HepG2 (cell line): Measurements from ENCODE around the gene TCF7L2. TPM values are rescaled to one million over a fixed set of nuclear protein-coding genes. Genes with fewer than 3 reads are reported as not detected.
A peak's percentile ranks its signal among the peaks of the same experiment; 100 is the strongest.

ENCODE experiments used
- ATAC-seq: fragments of 200-7000 bp; cut with Tn5 transposase; 3 replicates; pipeline ENCODE4 v1.9.1; 2020; ENCODE audit warnings: mild to moderate bottlenecking, moderate library complexity
- BruUV-seq: library from RNA; stranded (reverse); fragments of 400-500 nt; replicated peaks from 2 replicates; lab custom pipeline; 2021; lab: Mats Ljungman, UMichigan
- CTCF ChIA-PET: fragments of 300-600 bp; formaldehyde crosslinking; extraction: SDS; loops from one replicate; lab custom pipeline; 2021; ENCODE audit warnings: low total read pairs, inconsistent platforms, low intra/inter-chr PET ratio; lab: Yijun Ruan, JAX
- POLR2A ChIA-PET: fragments of 350-600 bp; sonication (Branson Sonifier 250); formaldehyde crosslinking; loops from one replicate; lab custom pipeline; 2020; ENCODE audit warnings: antibody characterized with exemption, inconsistent platforms; lab: Yijun Ruan, JAX
- DNase-seq: peaks from one replicate; pipeline ENCODE4 v3.0.0-alpha.2; 2015; ENCODE audit warnings: low spot score
- FAIRE-seq: peaks from 3 replicates; lab custom pipeline; 2011; peaks lifted over from hg19 to GRCh38; lab: Jason Lieb, UNC
- H2AFZ ChIP-seq: one replicate; pipeline ENCODE4 v1.6.1; 2011; ENCODE audit warnings: low read length, inconsistent platforms
- H3K27ac ChIP-seq: fragments of 300-600 bp; 3 replicates; pipeline ENCODE4 v1.8.0; 2011; ENCODE audit warnings: mixed run types, mild to moderate bottlenecking, mixed read lengths, low read length, inconsistent platforms; ENCODE audit not compliant: insufficient read depth; ENCODE audit errors: extremely low read length
- H3K27me3 ChIP-seq, 2 experiments: fragments of 200-600 bp in 1 of 2; 2 replicates in 1 of 2; 3 replicates in 1 of 2; pipeline versions ENCODE4 v1.6.0 to v1.8.0; 2011; ENCODE audit warnings: low read length in 2 of 2, mild to moderate bottlenecking in 2 of 2, moderate library complexity in 2 of 2, inconsistent platforms in 1 of 2; ENCODE audit not compliant: insufficient read depth in 2 of 2, control insufficient read depth in 1 of 2
- H3K36me3 ChIP-seq, 2 experiments: fragments of 200-600 bp in 1 of 2; replicated peaks in 1 of 2; 2 replicates in 1 of 2; 3 replicates in 1 of 2; pipeline versions ENCODE4 v1.5.1 to v1.8.0; 2011; ENCODE audit warnings: low read length in 2 of 2, inconsistent platforms in 1 of 2; ENCODE audit not compliant: insufficient read depth in 2 of 2, control insufficient read depth in 1 of 2
- H3K4me1 ChIP-seq: 2 replicates; pipeline ENCODE4 v1.5.1; 2012; ENCODE audit warnings: low read length, inconsistent platforms; ENCODE audit not compliant: insufficient read depth
- H3K4me2 ChIP-seq: 2 replicates; pipeline ENCODE4 v1.6.0; 2011; ENCODE audit warnings: low read depth, low read length, inconsistent platforms
- H3K4me3 ChIP-seq, 3 experiments: fragments of 200-600 bp in 1 of 3; sonication (generic), shearing (Covaris generic) in 1 of 3; replicated peaks in 1 of 3; 2 replicates each; pipeline ENCODE4 v1.5.1; 2011 to 2016; ENCODE audit warnings: low read length in 3 of 3, inconsistent platforms in 2 of 3, low read depth in 2 of 3, mild to moderate bottlenecking in 2 of 3, control low read depth in 1 of 3, mixed read lengths in 1 of 3; ENCODE audit not compliant: insufficient read depth in 1 of 3
- H3K79me2 ChIP-seq: one replicate; pipeline ENCODE4 v1.6.1; 2011; ENCODE audit warnings: low read length, inconsistent platforms; ENCODE audit not compliant: insufficient read depth
- H3K9ac ChIP-seq: 2 replicates; pipeline ENCODE4 v1.6.0; 2011; ENCODE audit warnings: mild to moderate bottlenecking, low read depth, low read length, inconsistent platforms; ENCODE audit not compliant: insufficient read depth
- H3K9me3 ChIP-seq: 2 replicates; pipeline ENCODE4 v1.5.1; 2012; ENCODE audit warnings: mild to moderate bottlenecking, low read length
- H4K20me1 ChIP-seq: 2 replicates; pipeline ENCODE4 v1.6.0; 2011; ENCODE audit warnings: inconsistent platforms, mild to moderate bottlenecking, low read length, moderate library complexity; ENCODE audit not compliant: insufficient read depth
- ARID4A ChIP-seq: sonication (generic); formaldehyde crosslinking; IDR thresholded peaks from 2 replicates; pipeline ENCODE4 v1.5.0; 2020; ENCODE audit warnings: mild to moderate bottlenecking, missing genetic modification reagents, borderline replicate concordance
- CHD2 ChIP-seq: IDR thresholded peaks from 2 replicates; pipeline ENCODE4 v1.6.1; 2011; ENCODE audit warnings: low read depth, low read length, improper control_type of control experiment
- ELK4 ChIP-seq: sonication (generic); formaldehyde crosslinking; IDR thresholded peaks from 2 replicates; pipeline ENCODE4 v1.9.0; 2021; ENCODE audit warnings: missing genetic modification reagents, borderline replicate concordance
- HINFP ChIP-seq: sonication (generic); formaldehyde crosslinking; IDR thresholded peaks from 2 replicates; pipeline ENCODE4 v1.4.0; 2020; ENCODE audit warnings: low read depth, mild to moderate bottlenecking, missing genetic modification reagents
- KDM6A ChIP-seq: IDR thresholded peaks from 2 replicates; pipeline ENCODE4 v1.6.1; 2016; ENCODE audit warnings: low read depth
- PBX2 ChIP-seq: IDR thresholded peaks from 2 replicates; pipeline ENCODE4 v1.6.1; 2016; ENCODE audit warnings: control low read depth
- RAD51 ChIP-seq: fragments of 450-650 bp; IDR thresholded peaks from 2 replicates; pipeline ENCODE4 v1.6.1; 2016; ENCODE audit warnings: borderline replicate concordance
- RELA ChIP-seq: sonication (generic); formaldehyde crosslinking; IDR thresholded peaks from 2 replicates; pipeline ENCODE4 v1.4.0; 2020; ENCODE audit warnings: missing genetic modification reagents
- ZBTB20 ChIP-seq: sonication (generic); formaldehyde crosslinking; IDR thresholded peaks from 2 replicates; pipeline ENCODE4 v1.8.1; 2023; ENCODE audit warnings: missing genetic modification reagents, low read depth, mild to moderate bottlenecking, borderline replicate concordance
- ZNF253 ChIP-seq: sonication (generic); formaldehyde crosslinking; IDR thresholded peaks from 2 replicates; pipeline ENCODE4 v1.8.0; 2022; ENCODE audit warnings: mild to moderate bottlenecking, missing genetic modification reagents, borderline replicate concordance
- ZNF274 ChIP-seq: sonication (generic); formaldehyde crosslinking; IDR thresholded peaks from 2 replicates; pipeline ENCODE4 v1.5.1; 2020; ENCODE audit warnings: mild to moderate bottlenecking, missing genetic modification reagents
- ZNF737 ChIP-seq: sonication (generic); formaldehyde crosslinking; IDR thresholded peaks from 2 replicates; pipeline ENCODE4 v1.5.0; 2020; ENCODE audit warnings: missing genetic modification reagents, mild to moderate bottlenecking, borderline replicate concordance
- ZNF775 ChIP-seq: sonication (generic); formaldehyde crosslinking; IDR thresholded peaks from 2 replicates; pipeline ENCODE4 v1.4.0; 2020; ENCODE audit warnings: missing genetic modification reagents, mild to moderate bottlenecking, moderate library complexity, borderline replicate concordance
- ZUFSP ChIP-seq: sonication (generic); formaldehyde crosslinking; IDR thresholded peaks from 2 replicates; pipeline ENCODE4 v1.9.0; 2021; ENCODE audit warnings: missing genetic modification reagents, mild to moderate bottlenecking, borderline replicate concordance
- WGBS: methylation state at CpG from one replicate; pipeline ENCODE4 v1.1.6; 2017; ENCODE audit warnings: low lambda C conversion rate; 5-methylcytosine and 5-hydroxymethylcytosine counted together
- in situ Hi-C: cut with HindIII; loops from 2 replicates; pipeline ENCODE4 v1.10.0; 2017; ENCODE audit warnings: low pct_unique_long_range_greater_than_20kb; ENCODE audit not compliant: extremely low pct_ligation_motif_present
- intact Hi-C: fragments of 100-400 bp; cut with micrococcal nuclease; formaldehyde crosslinking; loops from one replicate; pipeline ENCODE4 v1.10.0; 2022; ENCODE audit not compliant: unreplicated experiment
- polyA plus RNA-seq, 8 experiments: library from polyadenylated mRNA; depleted of rRNA in 3 of 8; stranded (reverse) in 7 of 8; unstranded in 1 of 8; fragments of >200 nt; fragmentation: Illumina TruSeq in 4 of 8; extraction: Trizol in 4 of 8; gene quantifications; 2 replicates each; pipeline versions ENCODE4 v1.2.1 to v1.2.3, GENCODE V29; 2011 to 2016; ENCODE audit warnings: low read depth in 4 of 8, missing spikeins in 1 of 8, mixed read lengths in 1 of 8; ENCODE audit not compliant: insufficient read depth in 1 of 8
- total RNA-seq, 5 experiments: library from RNA; depleted of rRNA; stranded (reverse); fragments of >200 nt; fragmentation: Illumina TruSeq; extraction: Trizol; gene quantifications; 2 replicates each; pipeline ENCODE4 v1.2.3, GENCODE V29; 2016; ENCODE audit warnings: low read depth in 1 of 5

The TCF7L2 gene
- total and polyA plus RNA-seq, 2 of the 13 experiments (the other 11 are each of a cell fraction or from before 2014, with no cell fraction given) = 3.9 to 13.7 TPM

- ATAC-seq (peak; percentile 94), DNase-seq (peak; percentile 97), FAIRE-seq (peak; percentile 89)
- H2AFZ ChIP-seq = no peak overlapping the region
- peaks cover 88% of the 10 kb centered on the region for H3K4me1 ChIP-seq
- H4K20me1 ChIP-seq = peaks cover 97% of the 10 kb centered on the region
- no peak overlapping the region for H3K27ac ChIP-seq
- H3K9ac ChIP-seq = no peak overlapping the region
- peak overlapping the region in 1 of 3 experiments; percentile 2; a peak in 1 of 6 replicates for H3K4me3 ChIP-seq
- 5% methylated on average over 4 of the region's 4 CpGs for WGBS
- H3K27me3 ChIP-seq = no peaks in the 10 kb centered on the region
- peaks cover 95% of the 10 kb centered on the region for H3K79me2 ChIP-seq
- in situ Hi-C loops (no loop called here), intact Hi-C loops (no loop called here)
- H3K9me3 ChIP-seq = no peaks in the 10 kb centered on the region
- no TSS peak for BruUV-seq
- H3K36me3 ChIP-seq = peaks cover 5 to 26% of the 10 kb centered on the region in 2 experiments
- POLR2A ChIA-PET = interaction anchor here (0.8 to 1.6 kb wide), 10 partner anchors 9 to 312 kb away, joined by 3 to 5 read pairs (median 3); partner anchors contain the start of gene TCF7L2
- H3K4me2 ChIP-seq = peak overlapping the region; percentile 59
- CTCF ChIA-PET = no interaction called here
- TF ChIP-seq ZBTB20 (CRISPR knock-in tag) = peak; percentile 98
- TF ChIP-seq RELA (CRISPR knock-in tag) = peak; percentile 95; the same call in 1 of the 2 replicates
- TF ChIP-seq ZUFSP = no peak
- TF ChIP-seq RAD51 = no peak
- no peak for TF ChIP-seq ZNF253 (CRISPR knock-in tag)
- TF ChIP-seq ZNF775 (CRISPR knock-in tag) = no peak
- TF ChIP-seq ELK4 (CRISPR knock-in tag) = no peak
- peak; percentile 71; the same call in 1 of the 2 replicates for TF ChIP-seq HINFP (CRISPR knock-in tag)
- peak; percentile 67; the same call in 1 of the 2 replicates for TF ChIP-seq ARID4A (CRISPR knock-in tag)
- TF ChIP-seq KDM6A (CRISPR knock-in tag) = peak; percentile 30; the same call in 1 of the 2 replicates
- 0 out of 2 replicates have a peak, but pooled peaks have one; percentile 6 for TF ChIP-seq PBX2 (CRISPR knock-in tag)
- no peak for TF ChIP-seq ZNF274 (CRISPR knock-in tag)
- TF ChIP-seq ZNF737 (CRISPR knock-in tag) = no peak
- no peak for TF ChIP-seq CHD2
Observed at GRCh38 chr10:113007343-113007771, 57.3 kb downstream of the TCF7L2 start.
